Astrocyte (in vitro differentiated cells and primary cell): ENCODE measurements around the gene NDUFB7. TPM values are rescaled to one million over a fixed set of nuclear protein-coding genes. Genes with fewer than 3 reads are reported as not detected.

Source experiments
- DNase-seq: peaks from one replicate; pipeline ENCODE4 v3.0.0-alpha.2; 2010; ENCODE audit warnings: low read depth
- FAIRE-seq: peaks from 2 replicates; lab custom pipeline; 2011; peaks lifted over from hg19 to GRCh38; lab: Jason Lieb, UNC
- H2AFZ ChIP-seq: 2 replicates; pipeline ENCODE4 v1.6.0; 2012; ENCODE audit warnings: low read depth, low read length, inconsistent platforms
- H3K27ac ChIP-seq: 2 replicates; pipeline ENCODE4 v1.5.1; 2011; ENCODE audit warnings: low read depth, low read length, inconsistent platforms
- H3K27me3 ChIP-seq: 2 replicates; pipeline ENCODE4 v1.6.0; 2011; ENCODE audit warnings: low read length, inconsistent platforms; ENCODE audit not compliant: insufficient read depth
- H3K36me3 ChIP-seq: 2 replicates; pipeline ENCODE4 v1.5.1; 2011; ENCODE audit warnings: low read length, inconsistent platforms; ENCODE audit not compliant: insufficient read depth
- H3K4me1 ChIP-seq: 2 replicates; pipeline ENCODE4 v1.5.1; 2011; ENCODE audit warnings: low read length, inconsistent platforms; ENCODE audit not compliant: insufficient read depth
- H3K4me2 ChIP-seq: 2 replicates; pipeline ENCODE4 v1.6.0; 2012; ENCODE audit warnings: low read length, inconsistent platforms
- H3K4me3 ChIP-seq: 2 replicates; pipeline ENCODE4 v1.5.1; 2011; ENCODE audit warnings: low read depth, mild to moderate bottlenecking, low read length, inconsistent platforms; ENCODE audit not compliant: insufficient read depth
- H3K79me2 ChIP-seq: 2 replicates; pipeline ENCODE4 v1.6.0; 2012; ENCODE audit warnings: mild to moderate bottlenecking, low read length, inconsistent platforms; ENCODE audit not compliant: insufficient read depth
- H3K9ac ChIP-seq: 2 replicates; pipeline ENCODE4 v1.6.0; 2012; ENCODE audit warnings: mild to moderate bottlenecking, low read length, inconsistent platforms
- H3K9me3 ChIP-seq: 2 replicates; pipeline ENCODE4 v1.5.1; 2012; ENCODE audit warnings: low read depth, mild to moderate bottlenecking, low read length, inconsistent platforms; ENCODE audit not compliant: insufficient read depth
- H4K20me1 ChIP-seq: 2 replicates; pipeline ENCODE4 v1.6.0; 2012; ENCODE audit warnings: low read length, inconsistent platforms; ENCODE audit not compliant: insufficient read depth
- H3K27ac Mint-ChIP-seq: one replicate; pipeline ENCODE4 v1.8.0; 2021; ENCODE audit warnings: mild to moderate bottlenecking, mixed read lengths; ENCODE audit not compliant: unreplicated experiment
- H3K27me3 Mint-ChIP-seq: one replicate; pipeline ENCODE4 v1.8.0; 2021; ENCODE audit warnings: low read depth, mixed read lengths; ENCODE audit not compliant: unreplicated experiment
- H3K36me3 Mint-ChIP-seq: one replicate; pipeline ENCODE4 v1.8.0; 2021; ENCODE audit warnings: low read depth, mixed read lengths; ENCODE audit not compliant: unreplicated experiment
- H3K4me1 Mint-ChIP-seq: one replicate; pipeline ENCODE4 v1.8.0; 2021; ENCODE audit warnings: low read depth, mixed read lengths; ENCODE audit not compliant: unreplicated experiment
- H3K4me3 Mint-ChIP-seq: one replicate; pipeline ENCODE4 v1.8.0; 2021; ENCODE audit warnings: mild to moderate bottlenecking, moderate library complexity, mixed read lengths; ENCODE audit not compliant: unreplicated experiment
- H3K9me3 Mint-ChIP-seq: one replicate; pipeline ENCODE4 v1.8.0; 2021; ENCODE audit warnings: mild to moderate bottlenecking, mixed read lengths; ENCODE audit not compliant: unreplicated experiment
- EZH2 ChIP-seq: IDR thresholded peaks from 2 replicates; pipeline ENCODE4 v1.6.1; 2012; ENCODE audit warnings: mild to moderate bottlenecking, low read length, inconsistent platforms; ENCODE audit not compliant: insufficient read depth
- total RNA-seq: library from RNA; stranded (reverse); gene quantifications from 2 replicates; pipeline ENCODE4 v1.2.1, GENCODE V29; 2021
- TF ChIP-seq, protein P1 (sequence below): IDR thresholded peaks from 2 replicates; pipeline ENCODE4 v1.5.1; 2011; ENCODE audit warnings: low read depth, mild to moderate bottlenecking, inconsistent platforms, low read length, moderate library complexity; ENCODE audit not compliant: insufficient read depth

Gene NDUFB7
- total RNA-seq, 1 donor from 2014 or later = 161 TPM

DNA sequence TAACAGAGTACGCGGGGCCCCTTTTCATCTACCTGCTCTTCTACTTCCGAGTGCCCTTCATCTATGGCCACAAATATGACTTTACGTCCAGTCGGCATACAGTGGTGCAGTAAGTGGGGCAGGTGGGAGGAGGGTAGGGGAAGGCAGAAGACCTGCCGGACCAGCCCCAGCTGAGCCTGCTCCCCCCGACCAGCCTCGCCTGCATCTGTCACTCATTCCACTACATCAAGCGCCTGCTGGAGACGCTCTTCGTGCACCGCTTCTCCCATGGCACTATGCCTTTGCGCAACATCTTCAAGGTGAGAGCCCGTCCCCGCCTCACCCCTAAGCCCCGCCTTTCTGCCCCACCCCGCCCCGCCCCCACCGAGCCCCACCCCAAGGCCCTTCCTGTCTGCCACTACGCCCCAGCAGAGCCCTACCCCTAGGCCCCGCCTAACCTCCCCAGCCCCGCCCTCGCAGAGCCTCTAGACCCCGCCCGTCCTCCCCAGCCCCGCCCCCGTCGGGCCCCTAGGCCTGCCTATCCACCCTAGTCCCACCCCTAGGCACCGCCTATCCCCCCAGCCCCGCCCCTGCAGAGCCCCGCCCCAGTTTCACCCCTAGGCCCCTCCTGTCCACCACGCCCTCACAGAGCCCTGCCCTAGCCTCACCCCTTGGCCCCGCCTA is 7.7 kb downstream of the NDUFB7 start:
- peaks cover 16% of the 10 kb centered on the region for H3K4me1 ChIP-seq
- Mint-ChIP-seq H3K27ac (no peak overlapping the region), H3K4me3 (no peak overlapping the region), H3K9me3 (no peaks in the 10 kb centered on the region), H3K36me3 (peaks cover 4% of the 10 kb centered on the region), H3K4me1 (peaks cover 6% of the 10 kb centered on the region), H3K27me3 (no peaks in the 10 kb centered on the region)
- no peaks in the 10 kb centered on the region for H3K36me3 ChIP-seq
- no peak for DNase-seq
- no peak for TF ChIP-seq EZH2
- TF ChIP-seq, protein P1, sequence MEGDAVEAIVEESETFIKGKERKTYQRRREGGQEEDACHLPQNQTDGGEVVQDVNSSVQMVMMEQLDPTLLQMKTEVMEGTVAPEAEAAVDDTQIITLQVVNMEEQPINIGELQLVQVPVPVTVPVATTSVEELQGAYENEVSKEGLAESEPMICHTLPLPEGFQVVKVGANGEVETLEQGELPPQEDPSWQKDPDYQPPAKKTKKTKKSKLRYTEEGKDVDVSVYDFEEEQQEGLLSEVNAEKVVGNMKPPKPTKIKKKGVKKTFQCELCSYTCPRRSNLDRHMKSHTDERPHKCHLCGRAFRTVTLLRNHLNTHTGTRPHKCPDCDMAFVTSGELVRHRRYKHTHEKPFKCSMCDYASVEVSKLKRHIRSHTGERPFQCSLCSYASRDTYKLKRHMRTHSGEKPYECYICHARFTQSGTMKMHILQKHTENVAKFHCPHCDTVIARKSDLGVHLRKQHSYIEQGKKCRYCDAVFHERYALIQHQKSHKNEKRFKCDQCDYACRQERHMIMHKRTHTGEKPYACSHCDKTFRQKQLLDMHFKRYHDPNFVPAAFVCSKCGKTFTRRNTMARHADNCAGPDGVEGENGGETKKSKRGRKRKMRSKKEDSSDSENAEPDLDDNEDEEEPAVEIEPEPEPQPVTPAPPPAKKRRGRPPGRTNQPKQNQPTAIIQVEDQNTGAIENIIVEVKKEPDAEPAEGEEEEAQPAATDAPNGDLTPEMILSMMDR = no peak
- no peak overlapping the region for H2AFZ ChIP-seq
- peaks cover 18% of the 10 kb centered on the region for H3K79me2 ChIP-seq
- no peaks in the 10 kb centered on the region for H3K27me3 ChIP-seq
- no peaks in the 10 kb centered on the region for H3K9me3 ChIP-seq
- H3K4me3 ChIP-seq = no peak overlapping the region
- no peak overlapping the region for H3K27ac ChIP-seq
- peaks cover 25% of the 10 kb centered on the region for H4K20me1 ChIP-seq
- no peak overlapping the region for H3K9ac ChIP-seq
- no peak for FAIRE-seq
- no peak overlapping the region for H3K4me2 ChIP-seq

DNA sequence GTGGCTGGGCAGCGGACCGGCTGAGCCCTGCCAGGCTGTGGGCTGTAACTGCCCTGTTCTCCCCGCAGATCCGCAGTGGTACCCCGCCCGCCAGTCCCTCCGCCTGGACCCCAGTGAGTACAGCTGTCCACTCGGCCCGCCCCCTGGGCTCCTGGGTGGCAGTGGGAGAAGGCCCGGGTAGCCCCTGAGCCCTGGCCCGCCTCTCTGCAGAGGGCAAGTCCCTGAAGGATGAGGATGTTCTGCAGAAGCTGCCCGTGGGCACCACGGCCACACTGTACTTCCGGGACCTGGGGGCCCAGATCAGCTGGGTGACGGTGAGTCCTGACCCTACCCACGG is 8.3 kb downstream of the NDUFB7 start:
- DNase-seq (no peak), FAIRE-seq (no peak)
- Mint-ChIP-seq H3K4me1 (peaks cover 6% of the 10 kb centered on the region), H3K36me3 (peaks cover 3% of the 10 kb centered on the region), H3K27me3 (no peaks in the 10 kb centered on the region), H3K4me3 (no peak overlapping the region), H3K27ac (no peak overlapping the region), H3K9me3 (no peaks in the 10 kb centered on the region)
- Histone ChIP-seq H3K4me3 (no peak overlapping the region), H2AFZ (no peak overlapping the region), H3K9ac (no peak overlapping the region), H3K79me2 (peaks cover 20% of the 10 kb centered on the region), H4K20me1 (peaks cover 28% of the 10 kb centered on the region), H3K4me1 (peaks cover 16% of the 10 kb centered on the region), H3K27me3 (no peaks in the 10 kb centered on the region), H3K27ac (no peak overlapping the region), H3K4me2 (no peak overlapping the region), H3K9me3 (no peaks in the 10 kb centered on the region), H3K36me3 (no peaks in the 10 kb centered on the region)
- TF ChIP-seq EZH2 = no peak
- TF ChIP-seq, protein P1 = no peak

DNA sequence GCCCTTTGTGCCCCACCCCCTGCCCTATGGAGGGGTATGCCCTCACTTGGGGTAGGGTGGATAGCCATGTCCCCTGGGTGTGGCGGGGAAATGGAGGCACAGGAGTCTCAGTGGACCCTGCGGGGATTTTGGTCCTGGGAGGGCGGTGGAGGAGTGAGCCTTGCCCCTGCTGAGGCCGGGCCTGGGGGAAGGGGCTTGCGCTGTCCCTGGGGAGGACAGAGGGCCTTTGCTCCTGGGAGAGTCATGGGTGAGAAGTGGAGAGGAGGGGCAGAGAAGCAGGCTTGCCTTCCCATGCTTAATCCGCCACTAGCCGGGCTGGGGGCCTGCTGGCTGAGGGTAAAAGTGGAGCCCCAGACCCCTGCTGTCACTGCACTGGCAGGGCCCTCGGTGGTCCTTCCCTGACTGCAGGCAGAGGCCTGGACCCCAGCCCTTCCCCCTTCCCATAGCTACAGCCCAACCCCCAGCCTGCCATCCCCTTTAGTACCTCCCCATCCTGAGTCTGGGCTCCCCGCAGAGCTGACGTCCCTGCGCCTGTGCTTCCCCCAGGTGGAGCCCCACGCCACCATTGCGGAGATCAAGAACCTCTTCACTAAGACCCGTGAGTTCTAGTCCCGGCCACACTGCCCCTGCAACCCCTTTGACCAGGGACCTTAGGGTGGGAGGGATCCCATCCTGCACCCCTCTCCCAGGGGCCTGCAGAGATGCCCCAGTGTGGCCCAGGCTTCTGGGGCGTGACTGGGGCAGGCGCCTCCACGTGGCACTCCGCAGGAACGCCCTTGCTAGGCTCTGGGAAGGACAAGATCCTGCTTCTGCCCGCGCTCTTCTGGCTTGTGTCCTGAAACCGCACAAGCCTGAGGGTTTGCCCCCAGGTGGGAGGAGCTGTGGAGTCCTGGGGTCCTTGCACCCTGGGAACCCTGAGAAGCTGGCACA is 8.9 kb downstream of the NDUFB7 start:
- no peak overlapping the region for H3K4me3 ChIP-seq
- H3K27ac ChIP-seq = no peak overlapping the region
- no peak for FAIRE-seq
- no peak for DNase-seq
- TF ChIP-seq EZH2 = no peak
- TF ChIP-seq, protein P1 = no peak
- H3K4me1 ChIP-seq = peaks cover 16% of the 10 kb centered on the region
- H3K9me3 ChIP-seq = no peaks in the 10 kb centered on the region
- Mint-ChIP-seq H3K27me3 (no peaks in the 10 kb centered on the region), H3K36me3 (no peaks in the 10 kb centered on the region), H3K27ac (no peak overlapping the region), H3K4me1 (peaks cover 6% of the 10 kb centered on the region), H3K9me3 (no peaks in the 10 kb centered on the region), H3K4me3 (no peak overlapping the region)
- H2AFZ ChIP-seq = no peak overlapping the region
- H3K79me2 ChIP-seq = peaks cover 22% of the 10 kb centered on the region
- H4K20me1 ChIP-seq = peaks cover 26% of the 10 kb centered on the region
- H3K9ac ChIP-seq = no peak overlapping the region
- no peak overlapping the region for H3K4me2 ChIP-seq
- no peaks in the 10 kb centered on the region for H3K27me3 ChIP-seq
- H3K36me3 ChIP-seq = no peaks in the 10 kb centered on the region
